CD4-positive, alpha-beta memory T cell (primary cell): Measurements from ENCODE around the gene PAX9. TPM values are rescaled to one million over a fixed set of nuclear protein-coding genes. Genes with fewer than 3 reads are reported as not detected.
"Not testable (repeated sequence)": the region's sequence is repeated elsewhere in the genome, so short reads cannot be mapped to it uniquely, and the experiment has no call there.

Source experiments
- CTCF ChIA-PET: fragments of 350-600 bp; sonication (Branson Sonifier 250); formaldehyde crosslinking; loops from one replicate; lab custom pipeline; 2021; ENCODE audit warnings: inconsistent platforms; ENCODE audit not compliant: partially characterized antibody; lab: Charles Lee
- POLR2A ChIA-PET: fragments of 350-600 bp; sonication (Branson Sonifier 250); formaldehyde crosslinking; loops from one replicate; lab custom pipeline; 2021; ENCODE audit not compliant: partially characterized antibody; lab: Charles Lee
- DNase-seq, 5 donors: peaks; one replicate each; pipeline versions ENCODE4 v3.0.0 to v3.0.0-alpha.2; 2020 to 2022; ENCODE audit warnings: mixed read lengths in 1 of 5
- H3K27ac ChIP-seq: one replicate; pipeline ENCODE4 v1.7.0; 2013; ENCODE audit warnings: low read depth, low read length
- H3K27me3 ChIP-seq: 2 replicates; pipeline ENCODE4 v1.7.0; 2013; ENCODE audit warnings: mild to moderate bottlenecking, low read length, moderate library complexity; ENCODE audit not compliant: insufficient read depth
- H3K36me3 ChIP-seq: 2 replicates; pipeline ENCODE4 v1.7.0; 2013; ENCODE audit warnings: mild to moderate bottlenecking, low read length, moderate library complexity; ENCODE audit not compliant: insufficient read depth
- H3K4me1 ChIP-seq: 2 replicates; pipeline ENCODE4 v1.7.0; 2013; ENCODE audit warnings: mild to moderate bottlenecking, low read length, moderate library complexity; ENCODE audit not compliant: insufficient read depth
- H3K4me3 ChIP-seq, 2 donors: one replicate each; pipeline ENCODE4 v1.7.0; 2013; ENCODE audit warnings: low read length in 2 of 2, mild to moderate bottlenecking in 1 of 2
- H3K9me3 ChIP-seq, 2 donors: one replicate each; pipeline ENCODE4 v1.7.0; 2013; ENCODE audit warnings: low read length in 2 of 2, control low read depth in 1 of 2; ENCODE audit not compliant: control insufficient read depth in 1 of 2
- H3K27ac Mint-ChIP-seq, 7 donors: one replicate each; pipeline ENCODE4 v1.8.0; 2020 to 2021; ENCODE audit warnings: mixed read lengths in 7 of 7, mild to moderate bottlenecking in 6 of 7, inconsistent platforms in 3 of 7, moderate library complexity in 3 of 7
- H3K27me3 Mint-ChIP-seq, 2 donors: one replicate each; pipeline ENCODE4 v1.8.0; 2020 to 2021; ENCODE audit warnings: mixed read lengths in 2 of 2
- H3K36me3 Mint-ChIP-seq, 2 donors: one replicate each; pipeline ENCODE4 v1.8.0; 2020 to 2021; ENCODE audit warnings: mixed read lengths in 2 of 2, inconsistent platforms in 1 of 2, mild to moderate bottlenecking in 1 of 2
- H3K4me1 Mint-ChIP-seq, 4 donors: one replicate each; pipeline ENCODE4 v1.8.0; 2020 to 2021; ENCODE audit warnings: mixed read lengths in 4 of 4, mild to moderate bottlenecking in 1 of 4
- H3K4me3 Mint-ChIP-seq, 8 donors: one replicate each; pipeline ENCODE4 v1.8.0; 2020 to 2021; ENCODE audit warnings: mixed read lengths in 8 of 8, mild to moderate bottlenecking in 7 of 8, moderate library complexity in 6 of 8, inconsistent platforms in 3 of 8
- H3K9me3 Mint-ChIP-seq, 8 donors: one replicate each; pipeline ENCODE4 v1.8.0; 2020 to 2021; ENCODE audit warnings: mixed read lengths in 8 of 8, mild to moderate bottlenecking in 5 of 8, inconsistent platforms in 3 of 8, moderate library complexity in 1 of 8
- intact Hi-C: fragments of 100-400 bp; cut with micrococcal nuclease; formaldehyde crosslinking; loops from one replicate; pipeline ENCODE4 v1.15.1; 2023
- polyA plus RNA-seq, 2 donors: library from polyadenylated mRNA; unstranded; fragments of 300-500 nt; fragmentation: Illumina TruSeq; gene quantifications; one replicate each; pipeline ENCODE4 v1.2.3, GENCODE V29; 2021
- total RNA-seq, 2 experiments: library from RNA; stranded (reverse); gene quantifications; one replicate each; pipeline ENCODE4 v1.2.3, GENCODE V29; 2021

The PAX9 gene
- total and polyA plus RNA-seq, 4 experiments from 2014 or later: 0.03 TPM; not detected in 3

DNA sequence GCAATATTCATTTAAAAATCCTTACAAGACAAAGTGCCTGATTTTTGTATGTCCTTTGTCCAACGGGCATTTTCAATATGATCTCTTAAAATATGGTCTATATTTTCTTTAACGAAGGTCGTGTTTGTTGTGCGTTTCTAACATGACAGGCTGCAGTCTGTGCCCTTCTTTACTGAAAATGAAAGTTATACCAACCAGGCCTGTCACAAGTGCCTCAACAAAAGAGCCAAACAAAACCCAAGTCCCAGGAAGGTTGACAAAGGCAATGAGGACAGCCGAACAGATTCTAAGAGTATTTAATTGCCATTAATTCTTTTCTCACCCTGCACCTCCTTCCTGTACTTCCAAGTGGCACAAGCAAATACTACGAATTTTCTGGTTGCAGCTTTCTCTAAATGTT, 13.9 kb downstream of the PAX9 start:
- POLR2A ChIA-PET: no interaction called here
- Histone ChIP-seq H3K9me3 (no peaks in the 10 kb centered on the region), H3K4me1 (no peaks in the 10 kb centered on the region), H3K36me3 (no peaks in the 10 kb centered on the region), H3K4me3 (no peak overlapping the region), H3K27me3 (no peaks in the 10 kb centered on the region), H3K27ac (no peak overlapping the region)
- DNase-seq: no peak
- CTCF ChIA-PET: no interaction called here
- Mint-ChIP-seq H3K9me3 (peaks cover 0 to 4% (median 2%) of the 10 kb centered on the region in 8 donors), H3K4me1 (no peaks in the 10 kb centered on the region), H3K4me3 (no peak overlapping the region), H3K27ac (no peak overlapping the region), H3K36me3 (no peaks in the 10 kb centered on the region), H3K27me3 (peaks cover 7 to 10% of the 10 kb centered on the region in 2 donors)
- intact Hi-C loops: no loop called here

DNA sequence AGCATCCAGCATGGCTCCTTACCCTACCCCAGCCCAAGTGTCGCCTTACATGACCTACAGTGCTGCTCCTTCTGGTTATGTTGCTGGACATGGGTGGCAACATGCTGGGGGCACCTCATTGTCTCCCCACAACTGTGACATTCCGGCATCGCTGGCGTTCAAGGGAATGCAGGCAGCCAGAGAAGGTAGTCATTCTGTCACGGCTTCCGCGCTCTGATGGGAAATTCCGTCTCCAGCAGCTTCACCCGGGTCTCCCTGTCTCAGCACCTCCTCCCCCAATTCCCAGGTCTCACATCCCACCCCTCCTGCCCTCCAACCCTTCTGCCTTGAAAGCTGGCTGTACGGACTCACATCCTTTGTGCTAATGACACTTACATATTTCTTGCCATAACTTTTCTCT, 14.6 kb downstream of the PAX9 start:
- Histone ChIP-seq H3K9me3 (no peaks in the 10 kb centered on the region), H3K4me1 (no peaks in the 10 kb centered on the region), H3K36me3 (no peaks in the 10 kb centered on the region), H3K4me3 (no peak overlapping the region), H3K27ac (no peak overlapping the region), H3K27me3 (no peaks in the 10 kb centered on the region)
- CTCF ChIA-PET: no interaction called here
- no peaks in the 10 kb centered on the region for H3K36me3 Mint-ChIP-seq
- POLR2A ChIA-PET: no interaction called here
- no peak overlapping the region for H3K27ac Mint-ChIP-seq
- intact Hi-C loops: no loop called here
- H3K4me1 Mint-ChIP-seq: no peaks in the 10 kb centered on the region
- DNase-seq: no peak
- peaks cover 7 to 11% of the 10 kb centered on the region in 2 donors for H3K27me3 Mint-ChIP-seq
- peaks cover 0 to 3% (median 2%) of the 10 kb centered on the region in 8 donors for H3K9me3 Mint-ChIP-seq
- H3K4me3 Mint-ChIP-seq: no peak overlapping the region

DNA sequence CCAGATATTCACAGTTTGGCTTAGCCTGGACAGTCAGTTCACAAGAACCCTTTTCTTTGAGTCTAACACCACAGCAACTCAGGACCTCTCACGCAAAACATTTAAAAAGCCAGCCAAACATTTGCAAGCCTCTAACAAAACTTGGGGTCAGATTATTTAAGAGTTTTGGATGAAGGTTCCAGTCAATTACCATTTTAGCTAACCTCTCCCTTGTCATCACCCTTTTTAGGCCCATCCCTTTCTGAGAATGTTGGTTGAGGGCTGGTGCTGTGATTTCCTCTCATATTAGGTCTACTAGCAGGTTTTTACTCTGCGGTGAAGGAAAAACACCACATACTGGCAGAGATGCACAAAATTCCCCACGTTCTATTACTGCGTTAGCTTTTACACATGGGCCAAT, 20.7 kb downstream of the PAX9 start:
- Histone ChIP-seq H3K4me3 (no peak overlapping the region), H3K9me3 (no peaks in the 10 kb centered on the region), H3K36me3 (no peaks in the 10 kb centered on the region), H3K27ac (no peak overlapping the region), H3K27me3 (no peaks in the 10 kb centered on the region), H3K4me1 (no peaks in the 10 kb centered on the region)
- CTCF ChIA-PET: no interaction called here
- H3K36me3 Mint-ChIP-seq: no peaks in the 10 kb centered on the region
- H3K9me3 Mint-ChIP-seq: peaks cover 0 to 2% (median 0%) of the 10 kb centered on the region in 8 donors
- no peak for DNase-seq
- POLR2A ChIA-PET: no interaction called here
- peaks cover 0 to 6% of the 10 kb centered on the region in 2 donors for H3K27me3 Mint-ChIP-seq
- intact Hi-C loops: no loop called here
- peaks cover 0 to 1% (median 0%) of the 10 kb centered on the region in 4 donors for H3K4me1 Mint-ChIP-seq
- no peak overlapping the region for H3K4me3 Mint-ChIP-seq
- H3K27ac Mint-ChIP-seq: no peak overlapping the region

DNA sequence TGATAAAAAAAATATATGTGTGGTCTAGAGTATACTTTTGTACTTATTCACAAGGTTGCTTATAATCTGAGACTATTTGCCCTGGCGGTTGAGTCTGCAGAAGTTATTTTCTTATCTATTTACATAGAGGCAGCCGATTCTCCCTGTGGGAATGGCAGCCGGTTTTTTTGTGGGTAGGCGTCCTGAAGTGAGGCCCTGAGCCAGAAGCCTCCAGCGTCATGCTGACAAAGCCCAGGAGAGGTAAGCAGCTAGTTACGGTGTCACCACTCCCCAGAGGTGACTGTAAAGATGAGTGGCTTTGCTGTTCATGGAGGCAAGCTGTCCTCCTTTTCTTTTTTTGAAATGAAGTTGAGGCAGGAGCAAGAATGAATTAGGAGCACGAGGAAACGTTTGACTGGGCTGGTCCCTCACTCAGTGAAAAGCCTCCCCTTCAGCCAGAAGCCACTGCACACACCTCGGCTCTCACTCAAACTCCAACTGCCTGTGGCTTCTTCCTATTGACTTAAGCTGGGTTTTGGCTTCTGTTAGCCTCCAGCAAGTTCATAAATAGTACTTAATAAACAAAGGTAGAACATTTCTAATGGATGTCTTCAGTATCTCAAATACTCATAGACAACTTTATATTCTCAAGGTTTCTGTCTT, 21.5 kb downstream of the PAX9 start:
- Histone ChIP-seq H3K4me1 (no peaks in the 10 kb centered on the region), H3K27me3 (no peaks in the 10 kb centered on the region), H3K4me3 (no peak overlapping the region), H3K36me3 (no peaks in the 10 kb centered on the region), H3K27ac (no peak overlapping the region), H3K9me3 (no peaks in the 10 kb centered on the region)
- no peak for DNase-seq
- ChIA-PET POLR2A (no interaction called here), CTCF (no interaction called here)
- Mint-ChIP-seq H3K27ac (no peak overlapping the region), H3K9me3 (peaks cover 0 to 2% (median 0%) of the 10 kb centered on the region in 8 donors), H3K27me3 (peaks cover 0 to 6% of the 10 kb centered on the region in 2 donors), H3K36me3 (no peaks in the 10 kb centered on the region), H3K4me3 (no peak overlapping the region), H3K4me1 (peaks cover 0 to 1% (median 0%) of the 10 kb centered on the region in 4 donors)
- intact Hi-C loops: no loop called here

DNA sequence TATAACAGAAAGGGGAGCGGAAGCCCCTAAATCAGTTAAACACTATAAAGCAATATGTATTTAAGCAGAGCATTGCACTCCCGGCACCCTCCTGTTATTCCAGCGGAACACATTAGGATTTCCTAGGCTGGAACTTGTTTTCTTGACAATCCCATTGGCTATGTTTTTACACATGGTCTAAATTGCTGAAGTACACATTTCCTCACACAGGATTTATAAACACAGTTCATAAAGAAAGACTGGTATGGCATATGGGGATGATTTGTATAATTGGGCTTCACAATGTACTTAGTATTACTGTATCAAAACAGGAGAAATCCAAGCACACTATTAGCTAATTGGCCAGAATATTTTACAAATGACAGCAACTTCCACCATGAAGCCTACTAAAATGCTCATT, 23.3 kb downstream of the PAX9 start:
- peaks cover 2 to 6% of the 10 kb centered on the region in 2 donors for H3K27me3 Mint-ChIP-seq
- no peaks in the 10 kb centered on the region for H3K36me3 Mint-ChIP-seq
- no peak overlapping the region for H3K27ac Mint-ChIP-seq
- H3K4me3 Mint-ChIP-seq: no peak overlapping the region
- Histone ChIP-seq H3K4me3 (no peak overlapping the region), H3K36me3 (no peaks in the 10 kb centered on the region), H3K27ac (no peak overlapping the region), H3K4me1 (no peaks in the 10 kb centered on the region), H3K27me3 (no peaks in the 10 kb centered on the region), H3K9me3 (no peaks in the 10 kb centered on the region)
- intact Hi-C loops: no loop called here
- ChIA-PET POLR2A (no interaction called here), CTCF (no interaction called here)
- peaks cover 0 to 1% (median 0%) of the 10 kb centered on the region in 4 donors for H3K4me1 Mint-ChIP-seq
- H3K9me3 Mint-ChIP-seq: peaks cover 0 to 4% (median 2%) of the 10 kb centered on the region in 8 donors
- DNase-seq: no peak

DNA sequence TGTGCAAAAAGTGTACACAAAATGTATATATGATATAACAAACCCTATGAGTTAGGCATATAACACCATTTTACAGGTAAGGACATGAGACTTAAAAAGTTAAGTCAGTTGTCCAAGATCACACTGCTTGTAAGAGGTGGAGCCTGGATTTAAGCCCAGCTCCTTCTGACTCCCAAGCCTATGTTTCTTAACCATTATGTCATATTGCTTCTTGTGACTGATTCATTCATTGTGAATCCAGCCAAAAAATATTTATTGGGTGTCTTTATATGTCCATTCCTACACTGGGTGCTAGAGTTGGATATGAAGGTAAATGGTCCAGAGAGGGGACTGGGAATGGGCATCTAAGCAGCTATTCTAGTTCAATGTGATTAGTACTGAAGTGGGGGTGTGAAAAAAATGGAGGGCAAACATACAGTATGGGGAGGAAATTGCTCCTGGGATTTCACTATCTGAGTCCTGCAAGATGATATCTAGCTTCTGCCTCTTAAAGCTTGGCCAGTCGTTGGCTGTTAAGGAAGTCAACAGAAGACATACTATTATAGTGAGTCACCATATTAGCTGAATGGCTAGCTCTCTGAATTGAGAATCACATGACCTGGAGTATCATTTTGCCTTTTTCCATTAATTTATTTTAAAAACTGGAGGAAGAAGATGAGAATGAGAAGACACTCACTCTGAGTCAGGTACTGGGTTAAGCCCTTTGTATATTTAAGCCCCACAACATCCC, 28.8 kb downstream of the PAX9 start:
- no peaks in the 10 kb centered on the region for H3K36me3 Mint-ChIP-seq
- DNase-seq: no peak
- CTCF ChIA-PET: no interaction called here

DNA sequence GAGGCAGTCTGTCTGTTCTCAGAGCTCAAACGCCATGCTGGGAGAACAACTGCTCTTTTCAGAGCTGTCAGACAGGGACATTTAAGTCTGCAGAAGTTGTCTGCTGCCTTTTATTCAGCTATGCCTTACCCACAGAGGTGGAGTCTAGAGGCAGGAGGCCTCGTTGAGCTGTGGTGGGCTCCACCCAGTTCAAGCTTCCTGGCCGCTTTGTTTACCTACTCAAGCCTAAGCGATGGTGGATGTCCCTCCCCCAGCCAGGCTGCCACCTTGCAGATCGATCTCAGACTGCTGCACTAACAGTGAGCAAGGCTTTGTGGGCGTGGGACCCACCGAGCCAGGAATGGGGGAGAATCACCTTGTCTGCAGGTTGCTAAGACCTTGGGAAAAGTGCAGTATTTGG, 37.8 kb downstream of the PAX9 start:
- H3K27me3 Mint-ChIP-seq, H3K27ac Mint-ChIP-seq, H3K27ac ChIP-seq, CTCF ChIA-PET, DNase-seq, H3K4me1 ChIP-seq, H3K4me3 ChIP-seq, POLR2A ChIA-PET, H3K27me3 ChIP-seq, H3K36me3 Mint-ChIP-seq, H3K4me3 Mint-ChIP-seq, H3K9me3 ChIP-seq, intact Hi-C loops, H3K4me1 Mint-ChIP-seq, H3K36me3 ChIP-seq: not testable (repeated sequence)
- H3K9me3 Mint-ChIP-seq: peaks cover 2 to 18% (median 15%) of the 10 kb centered on the region in 8 donors

More for the DNA sequence above, 28.8 kb downstream of the PAX9 start:
- no peak overlapping the region for H3K27ac Mint-ChIP-seq
- H3K27me3 Mint-ChIP-seq: peaks cover 2 to 3% of the 10 kb centered on the region in 2 donors
- peaks cover 0 to 1% (median 0%) of the 10 kb centered on the region in 4 donors for H3K4me1 Mint-ChIP-seq
- POLR2A ChIA-PET: no interaction called here
- Histone ChIP-seq H3K36me3 (no peaks in the 10 kb centered on the region), H3K27ac (no peak overlapping the region), H3K27me3 (no peaks in the 10 kb centered on the region), H3K4me1 (no peaks in the 10 kb centered on the region), H3K4me3 (no peak overlapping the region), H3K9me3 (no peaks in the 10 kb centered on the region)
- peaks cover 0 to 17% (median 6%) of the 10 kb centered on the region in 8 donors for H3K9me3 Mint-ChIP-seq
- intact Hi-C loops: no loop called here
- no peak overlapping the region for H3K4me3 Mint-ChIP-seq
